HG03103 (cell line): Measurements from ENCODE around the gene MACROD2.
A peak's percentile ranks its signal among the peaks of the same experiment; 100 is the strongest.

ENCODE experiments used
- ATAC-seq: cut with Tn5 transposase; IDR thresholded peaks from one replicate; pipeline ENCODE4 v1.9.1; 2021; ENCODE audit warnings: low read depth; ENCODE audit not compliant: unreplicated experiment

The MACROD2 gene

DNA sequence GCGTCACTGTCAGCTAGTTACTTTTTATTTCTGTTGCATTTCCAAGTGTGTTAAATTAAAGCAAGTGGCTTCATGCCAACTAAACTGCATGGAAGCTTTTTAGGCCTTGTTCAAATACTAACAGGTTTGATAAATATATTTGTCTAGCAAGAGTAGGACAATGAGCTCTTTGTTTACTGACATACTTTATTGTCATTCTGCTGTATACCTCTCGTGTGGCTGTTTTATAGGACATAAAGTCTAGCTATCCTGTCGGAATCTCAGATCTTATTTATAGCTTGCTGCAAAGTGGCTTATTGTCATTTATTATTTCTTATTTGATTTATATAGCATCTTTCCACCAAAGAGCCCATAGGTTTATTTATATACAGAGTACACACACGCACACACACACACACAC, 1866.9 kb downstream of the MACROD2 start:
- no peak for ATAC-seq

DNA sequence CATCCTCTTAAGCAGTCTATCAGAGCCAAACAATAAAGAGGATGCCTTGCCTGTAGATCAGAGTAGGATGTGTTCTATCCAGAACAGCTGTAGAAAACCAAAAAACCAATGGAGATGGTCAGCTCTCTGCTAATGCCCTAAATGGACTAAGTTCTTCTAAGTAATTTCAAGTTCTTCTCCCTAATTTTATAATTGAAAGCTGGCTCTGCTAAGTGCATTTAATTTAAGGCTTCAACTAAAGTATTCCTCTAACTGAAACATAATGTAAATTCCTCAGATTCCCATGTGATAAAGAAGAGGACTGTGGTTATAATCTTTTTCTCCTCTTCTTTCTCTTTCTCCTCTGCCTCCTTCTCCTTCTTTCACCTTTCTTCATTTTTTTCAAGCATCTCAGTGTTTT, 1868.4 kb downstream of the MACROD2 start:
- no peak for ATAC-seq

DNA sequence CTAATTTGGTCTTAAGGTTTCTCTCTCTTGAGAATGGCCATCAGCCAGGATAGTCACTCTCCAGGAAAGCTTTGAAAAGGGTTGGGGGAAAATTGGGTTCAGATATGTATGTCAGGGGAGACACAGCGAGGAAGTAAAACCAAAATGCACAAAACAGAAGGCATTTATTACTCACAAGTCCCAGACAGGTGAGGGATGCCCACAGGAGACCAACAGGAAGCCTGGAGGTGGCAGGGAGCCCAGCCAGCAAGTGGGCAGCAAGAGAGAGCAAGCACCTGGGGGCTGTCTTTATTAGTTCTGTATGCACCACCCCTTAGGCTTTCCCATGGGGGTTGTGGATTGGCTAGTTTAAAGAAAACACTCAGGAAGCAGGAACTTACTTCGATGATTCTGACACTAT, 1870.2 kb downstream of the MACROD2 start:
- no peak for ATAC-seq

DNA sequence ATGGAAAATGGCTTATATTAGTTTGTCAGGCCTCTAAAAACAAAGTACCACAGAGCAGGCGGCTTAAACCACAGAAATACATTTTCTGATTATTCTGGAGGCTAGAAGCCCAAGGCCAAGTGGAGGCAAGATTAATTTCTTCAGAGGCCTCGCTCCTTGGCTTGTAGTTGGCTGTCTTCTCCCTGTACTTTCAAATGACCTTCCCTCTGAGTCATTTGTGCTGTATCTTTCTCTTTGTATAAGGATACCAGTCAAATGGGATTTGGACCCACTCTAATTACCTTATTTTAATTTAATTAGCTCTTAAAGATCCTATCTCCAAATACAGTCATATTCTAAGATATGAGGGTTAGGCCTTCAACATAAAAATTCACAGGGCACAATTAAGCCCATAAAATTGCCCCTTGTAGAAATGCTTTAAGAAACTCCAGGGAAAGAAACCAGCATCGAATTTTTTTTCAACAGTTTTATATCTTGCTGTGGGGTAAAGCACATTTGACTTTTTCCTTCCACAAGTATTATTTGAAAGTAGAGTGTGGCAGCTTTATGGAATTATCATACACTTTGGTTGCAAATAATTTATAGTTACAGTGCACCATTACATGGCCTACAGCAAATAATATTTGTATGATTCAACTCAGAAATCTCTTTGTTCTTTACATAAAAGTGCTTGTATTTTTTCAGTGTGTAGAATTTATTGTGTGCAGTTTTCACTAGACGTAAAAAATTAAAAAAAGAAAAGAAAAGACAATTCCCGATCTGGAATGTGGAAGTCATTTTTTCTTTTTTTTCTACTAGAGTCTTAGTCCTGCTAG, 1871.8 kb downstream of the MACROD2 start:
- no peak for ATAC-seq

DNA sequence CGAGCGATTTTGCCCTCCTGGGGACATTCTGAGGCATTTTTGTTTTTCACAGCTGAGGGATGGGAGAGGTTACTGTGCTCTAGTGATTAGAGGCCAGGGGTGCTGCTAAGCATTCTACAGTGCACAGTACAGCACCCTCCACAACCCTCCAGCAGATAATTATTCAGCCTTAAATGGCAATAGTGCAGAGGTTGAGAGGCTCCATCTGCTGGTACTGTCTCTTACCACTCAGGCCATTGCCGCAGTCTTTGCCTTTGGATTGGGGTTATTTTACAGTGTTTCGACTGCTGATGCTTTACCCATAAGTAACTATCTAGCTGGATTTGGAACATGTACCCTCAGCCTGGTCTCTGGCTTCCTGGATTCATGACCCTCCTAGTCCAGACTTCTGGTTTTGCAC, 1872.6 kb downstream of the MACROD2 start:
- ATAC-seq, result no peak

DNA sequence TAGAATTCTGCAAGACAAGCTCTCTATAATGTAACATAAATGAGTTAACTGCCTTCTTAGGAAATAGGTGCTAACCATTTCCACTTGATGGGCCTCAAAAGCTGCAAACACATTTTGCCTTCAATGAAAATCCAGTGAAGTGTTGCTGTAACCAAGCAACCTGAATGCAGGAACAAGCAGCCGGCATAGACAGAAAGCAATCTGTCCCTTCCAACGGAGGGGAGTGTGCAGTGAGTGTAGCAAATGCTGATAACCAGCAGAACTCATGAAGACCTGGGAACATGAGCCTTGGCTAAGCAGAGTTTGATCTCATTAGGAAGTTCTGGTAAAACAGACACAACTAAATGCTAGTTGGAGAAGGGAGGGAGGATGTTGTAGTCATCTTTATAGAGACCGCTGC, 1880.1 kb downstream of the MACROD2 start:
- no peak for ATAC-seq

DNA sequence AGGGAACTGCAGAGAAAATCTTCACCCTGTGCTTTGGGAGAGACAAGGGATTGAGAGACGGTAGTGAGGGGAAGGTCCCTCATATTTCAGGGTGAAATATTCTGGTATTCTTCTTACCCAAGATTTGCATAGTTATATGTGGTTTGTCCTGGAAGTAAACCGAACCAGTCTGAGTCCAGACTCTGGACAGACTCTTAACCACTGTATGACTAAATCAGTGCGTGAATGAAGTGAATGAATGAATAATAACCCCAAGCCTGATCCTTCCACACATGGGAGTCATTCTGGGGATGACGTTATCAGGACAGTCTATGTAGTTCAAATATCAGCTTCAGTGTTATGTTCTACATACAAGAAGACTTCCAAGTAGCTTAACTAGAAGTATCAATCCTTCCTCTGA, 1887.2 kb downstream of the MACROD2 start:
- no peak for ATAC-seq

DNA sequence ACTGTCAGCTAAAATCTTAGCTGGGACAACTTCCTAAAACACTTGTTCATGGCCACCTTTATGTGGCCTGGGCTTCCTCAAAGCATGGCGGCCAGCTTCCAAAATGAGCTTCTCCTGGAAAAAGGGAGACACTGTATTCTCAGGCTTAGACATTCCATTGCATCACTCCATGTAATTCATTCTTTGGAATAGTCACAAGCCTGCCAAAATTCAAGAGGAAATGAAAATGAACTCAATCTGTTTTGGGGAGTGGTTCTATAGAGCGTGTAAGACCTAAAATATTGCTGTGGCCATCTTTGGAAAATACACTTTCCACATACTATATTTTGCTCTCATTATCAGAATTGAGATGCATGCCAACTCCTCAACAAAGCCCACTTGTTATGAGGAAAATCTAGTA, 1890.9 kb downstream of the MACROD2 start:
- no peak for ATAC-seq

DNA sequence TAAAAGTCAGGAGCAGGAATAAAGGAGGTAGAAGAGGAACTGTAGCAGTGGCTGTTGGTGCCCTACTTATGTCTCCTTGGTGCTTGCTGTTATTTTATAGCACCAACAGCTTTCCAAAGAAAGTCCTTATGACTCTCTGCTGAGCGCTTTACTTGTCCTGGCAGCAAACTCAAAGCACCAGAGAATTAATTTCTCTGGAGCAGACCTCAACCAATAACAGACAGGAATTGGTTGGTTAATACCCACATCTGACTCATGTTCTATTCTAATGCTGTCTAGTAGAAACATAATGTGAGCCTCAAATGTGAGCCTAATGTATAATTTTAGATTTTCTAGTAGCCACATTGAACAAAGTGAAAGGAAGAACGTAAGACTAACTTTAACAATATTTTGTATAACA, 1892.1 kb downstream of the MACROD2 start:
- no peak for ATAC-seq

DNA sequence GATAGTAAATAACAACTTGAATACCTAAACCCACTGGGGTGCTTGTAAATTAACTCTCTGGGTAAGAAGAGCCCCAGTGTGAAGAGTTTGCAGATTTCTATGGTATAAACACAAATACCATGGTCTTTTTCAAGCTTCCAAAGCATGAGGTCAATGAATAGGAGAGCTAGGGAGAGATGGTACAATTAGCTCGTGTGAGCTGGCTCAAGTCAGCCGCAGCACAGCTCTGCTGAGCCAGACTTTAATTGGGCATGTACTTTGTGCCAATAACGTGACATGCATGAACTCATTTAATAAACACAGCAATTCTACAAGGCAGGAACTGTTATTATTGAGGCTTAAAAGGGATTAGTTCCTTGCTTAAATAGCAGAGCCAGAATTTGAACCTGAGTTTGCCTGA, 1893.7 kb downstream of the MACROD2 start:
- no peak for ATAC-seq

DNA sequence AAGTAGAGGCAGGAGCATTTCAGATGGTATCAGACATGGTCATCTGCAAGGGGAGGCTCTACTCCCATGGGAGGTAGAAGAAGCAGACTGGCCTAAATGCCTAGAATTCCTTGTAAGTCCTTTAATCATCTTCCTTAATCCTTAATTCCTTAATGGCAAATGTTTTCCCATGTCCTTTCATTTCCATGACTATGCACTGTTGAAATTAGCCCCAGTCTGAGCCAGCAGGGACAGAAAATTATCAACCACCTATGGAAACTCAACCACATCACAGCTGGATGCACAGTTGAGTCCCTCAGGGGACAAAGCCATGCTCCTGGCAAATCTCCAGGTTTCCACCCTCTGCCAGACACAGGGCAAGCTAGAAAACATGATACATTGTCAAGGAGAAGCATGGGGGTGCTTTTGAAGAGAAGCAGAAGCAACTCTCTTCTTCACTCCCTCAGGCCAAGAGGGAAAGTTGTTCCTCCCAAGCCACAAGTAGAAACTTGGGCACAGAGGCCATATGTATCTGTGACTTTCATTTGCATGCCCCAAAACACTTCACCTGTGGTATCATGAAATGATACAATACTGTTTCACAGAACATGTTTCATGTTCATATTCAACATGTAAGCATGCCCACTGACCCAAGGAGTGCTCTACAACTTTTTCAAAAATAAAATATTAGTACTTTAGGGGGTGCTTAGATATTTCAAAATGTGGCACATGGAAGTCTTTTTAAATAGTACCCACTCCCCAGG, 1894.4 kb downstream of the MACROD2 start:
- no peak for ATAC-seq

DNA sequence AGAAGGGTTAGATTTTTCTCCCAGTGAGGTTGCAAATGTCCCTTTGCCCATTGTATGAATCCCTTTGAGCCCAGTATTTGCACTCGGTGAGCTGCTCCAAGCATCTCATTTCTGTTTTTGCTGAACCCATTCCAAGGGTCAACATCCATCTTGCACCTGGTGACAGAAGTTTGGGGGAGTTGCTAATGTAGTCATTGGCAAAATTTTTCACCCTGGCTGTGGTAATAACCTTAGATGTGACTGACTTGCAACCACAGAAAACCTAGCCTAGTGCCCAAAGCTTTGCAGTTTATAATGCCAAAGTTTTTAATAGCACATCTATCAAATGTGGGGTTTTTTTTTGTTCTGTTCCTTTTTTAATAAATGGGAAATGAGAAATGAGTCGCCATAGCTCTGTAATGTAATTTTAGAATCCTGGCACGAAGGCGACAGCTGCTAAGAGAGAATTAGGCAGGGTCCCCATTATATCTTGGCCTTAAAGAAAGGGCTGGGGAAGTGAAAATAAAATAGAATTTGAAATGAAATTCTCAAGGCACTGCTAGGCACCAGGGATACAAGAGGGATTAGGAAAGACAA, 1895.2 kb downstream of the MACROD2 start:
- no peak for ATAC-seq

DNA sequence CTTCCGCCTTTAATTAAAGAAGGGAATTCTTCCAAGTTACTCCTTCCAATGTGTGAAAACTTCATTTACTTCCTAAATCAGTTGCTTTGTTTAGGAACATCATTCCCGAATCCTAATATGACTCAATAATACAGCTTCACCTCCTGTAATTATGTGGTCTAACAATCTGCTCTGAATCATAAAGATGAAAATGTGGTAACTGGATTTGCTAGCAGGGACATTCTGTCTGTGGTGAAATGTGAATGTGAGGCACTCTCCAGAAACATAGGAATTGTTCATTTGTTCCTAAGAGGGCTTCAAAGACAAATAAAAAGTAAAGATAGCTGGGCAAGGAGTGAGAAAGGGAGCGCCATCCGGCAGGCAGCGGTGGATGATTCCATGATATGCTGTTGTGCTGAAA, 1899.8 kb downstream of the MACROD2 start:
- no peak for ATAC-seq

DNA sequence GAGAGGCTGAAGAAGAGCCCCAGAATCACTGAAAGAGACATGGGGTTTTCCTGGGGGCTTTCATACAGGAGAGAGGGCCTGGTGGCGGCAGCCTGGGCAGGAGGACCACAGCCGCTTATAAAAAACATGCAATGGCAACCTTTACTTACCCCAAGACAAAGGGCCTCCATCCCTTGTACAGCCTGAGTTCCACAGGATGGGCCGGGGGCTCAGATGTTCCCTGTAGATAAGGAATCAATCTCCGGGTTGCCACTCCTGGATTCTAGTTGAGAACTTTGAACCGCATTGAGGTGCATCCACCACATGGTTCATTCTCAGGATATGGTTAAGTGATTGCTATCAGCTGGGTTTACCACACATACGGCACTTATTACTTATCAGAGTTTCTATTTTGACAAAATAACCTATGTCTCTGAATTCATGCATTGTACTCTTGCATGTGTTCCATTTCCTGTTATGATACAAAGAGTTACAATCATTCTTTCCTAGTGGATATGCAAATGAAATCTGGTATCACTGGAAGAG, 1900.3 kb downstream of the MACROD2 start:
- ATAC-seq, result peak; percentile 91

DNA sequence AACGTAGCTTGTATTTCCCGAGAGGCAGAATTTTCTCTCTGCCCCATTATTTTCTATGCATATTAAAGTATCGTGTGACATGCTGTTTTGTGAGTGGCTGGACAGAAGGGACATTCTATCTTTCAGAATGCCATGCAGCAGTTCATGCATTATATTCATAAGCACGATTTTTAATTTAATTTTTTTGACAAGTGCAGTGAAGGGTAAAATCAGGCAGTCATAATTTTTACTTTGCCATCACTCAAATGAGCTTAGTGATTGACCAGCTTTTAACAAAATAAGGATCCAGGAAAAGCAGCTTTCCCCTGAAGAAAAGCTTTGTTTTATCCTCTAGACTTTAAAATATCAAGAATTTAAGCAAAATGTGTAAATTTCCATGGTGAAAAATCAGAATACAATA, 1904.7 kb downstream of the MACROD2 start:
- ATAC-seq, result no peak

DNA sequence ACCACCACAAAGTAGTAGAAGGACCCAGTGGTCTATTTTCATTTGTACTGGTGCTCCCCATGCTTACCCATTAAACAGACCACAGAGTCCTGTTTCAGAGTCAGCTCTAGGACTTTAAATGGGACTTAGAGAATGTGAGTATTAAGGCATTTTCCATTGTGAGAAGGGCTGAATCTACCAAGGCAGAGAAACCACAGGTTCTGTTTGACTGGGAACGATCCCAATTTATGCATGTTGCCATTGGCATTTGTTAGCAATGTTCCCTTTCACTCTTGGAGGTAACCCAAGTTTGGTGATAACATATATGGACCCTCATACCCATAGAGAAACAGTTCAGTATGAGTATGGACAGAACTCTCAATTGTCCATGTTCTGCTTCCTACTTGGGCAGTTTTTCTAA, 1905.1 kb downstream of the MACROD2 start:
- no peak for ATAC-seq

DNA sequence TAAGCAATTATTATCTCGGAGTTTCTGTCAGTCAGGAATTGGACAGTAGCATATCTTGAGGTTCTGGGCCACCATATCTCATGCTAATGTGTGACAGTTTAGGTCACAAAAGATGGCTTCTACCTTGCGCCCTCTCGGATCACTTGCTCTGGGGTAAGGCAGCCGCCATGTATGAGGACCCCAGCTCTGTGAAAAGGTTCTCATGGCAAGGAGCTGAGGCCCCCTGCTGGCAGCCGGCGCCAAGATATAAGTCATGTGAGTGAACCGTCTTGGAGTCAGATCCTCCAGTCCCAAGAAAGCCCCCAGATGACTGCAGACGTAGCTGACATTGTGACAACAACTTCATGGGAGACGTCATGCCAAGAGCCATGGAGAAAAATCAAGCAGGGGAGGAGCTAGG, 1907.2 kb downstream of the MACROD2 start:
- ATAC-seq, result no peak

DNA sequence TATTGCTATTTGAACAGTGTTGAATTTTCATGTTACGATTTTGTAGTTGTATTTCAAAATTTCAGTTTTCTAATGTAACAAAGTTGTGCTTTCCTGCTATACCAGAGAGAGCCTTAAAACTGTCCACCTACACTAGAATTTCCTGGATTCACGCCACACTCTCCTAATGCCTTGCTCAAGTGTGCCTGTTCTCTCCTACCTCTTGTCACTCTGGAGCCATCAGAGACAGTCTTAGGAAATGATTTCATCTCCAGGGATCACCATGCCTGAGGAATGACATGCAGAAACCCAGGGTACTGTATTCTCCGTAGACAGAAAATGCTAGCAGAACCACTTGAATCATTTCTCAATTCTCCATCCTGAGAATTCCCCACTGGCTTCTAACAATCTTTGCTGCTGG, 1910.3 kb downstream of the MACROD2 start:
- no peak for ATAC-seq

DNA sequence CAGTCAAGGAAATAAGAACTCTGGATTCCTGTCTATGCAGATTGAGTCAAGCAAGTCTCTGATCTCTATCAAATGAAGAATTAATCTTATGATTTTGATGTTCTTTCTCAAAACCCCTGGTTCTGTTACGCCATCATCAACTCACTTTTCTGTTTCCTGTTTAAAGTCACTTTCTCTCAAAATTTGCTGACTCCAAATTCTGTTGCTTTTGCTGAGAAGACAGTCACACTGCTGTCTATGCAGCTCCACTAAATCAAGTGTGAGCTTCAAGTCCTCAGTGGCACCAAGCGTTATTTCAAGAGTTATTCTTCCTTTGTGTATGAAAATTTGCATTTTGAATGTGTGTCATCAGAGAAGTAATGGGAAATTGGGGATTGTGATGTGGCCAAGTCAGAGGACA, 1914.7 kb downstream of the MACROD2 start:
- ATAC-seq, result no peak

DNA sequence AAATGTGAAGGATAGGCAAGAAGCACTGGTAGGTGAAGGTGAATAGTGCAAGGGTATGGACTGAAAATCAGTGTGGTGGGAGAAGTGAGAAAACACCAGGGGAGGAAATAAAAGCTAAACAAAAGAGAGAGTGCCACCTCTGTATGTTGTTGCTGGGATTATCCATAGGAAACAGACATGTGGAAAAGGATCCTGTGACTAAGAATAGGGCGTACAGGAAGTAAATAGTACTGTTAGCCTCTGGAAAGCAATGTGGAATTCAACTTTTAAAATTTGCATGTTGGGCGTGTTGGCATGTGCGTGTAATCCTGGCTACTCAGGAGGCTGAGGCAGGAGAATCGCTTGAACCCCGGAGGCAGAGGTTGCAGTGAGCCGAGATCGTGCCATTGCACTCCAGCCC, 1916.3 kb downstream of the MACROD2 start:
- no peak for ATAC-seq

DNA sequence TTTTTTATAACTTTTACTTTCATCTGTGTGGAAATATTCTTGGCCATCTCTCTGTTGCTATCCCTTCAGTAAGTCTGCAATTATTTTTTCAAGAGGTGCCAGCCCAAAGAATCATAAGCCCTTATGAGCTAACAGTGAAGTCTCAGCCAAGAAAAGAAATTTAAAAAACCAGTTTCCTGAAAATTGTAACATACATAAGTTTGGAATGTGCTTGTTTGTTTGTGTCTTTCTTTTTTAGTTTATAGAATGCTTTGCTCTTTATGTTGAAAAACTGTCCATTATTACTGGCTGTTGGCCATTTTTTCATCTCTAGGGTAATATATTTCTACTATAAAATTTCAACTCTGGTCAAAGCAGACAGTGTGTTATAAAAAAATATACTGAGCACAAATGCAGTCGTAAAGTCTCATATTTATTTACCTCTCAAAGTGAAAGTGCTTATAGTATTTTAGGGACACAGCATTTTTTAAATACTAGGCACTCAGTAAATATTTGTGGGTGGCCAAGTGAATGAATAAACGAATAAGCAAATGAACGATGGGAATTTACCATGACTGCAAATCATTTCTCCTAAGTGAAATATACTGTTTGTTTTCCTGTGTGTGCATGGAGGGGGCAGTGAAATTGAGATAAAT, 1918.2 kb downstream of the MACROD2 start:
- ATAC-seq, result no peak
